HG03159 (cell line): ENCODE measurements around the gene KCNJ15.

Experiments used
- ATAC-seq: cut with Tn5 transposase; IDR thresholded peaks from one replicate; pipeline ENCODE4 v1.9.1; 2021; ENCODE audit warnings: mild to moderate bottlenecking, moderate library complexity; ENCODE audit not compliant: unreplicated experiment

Gene KCNJ15

DNA sequence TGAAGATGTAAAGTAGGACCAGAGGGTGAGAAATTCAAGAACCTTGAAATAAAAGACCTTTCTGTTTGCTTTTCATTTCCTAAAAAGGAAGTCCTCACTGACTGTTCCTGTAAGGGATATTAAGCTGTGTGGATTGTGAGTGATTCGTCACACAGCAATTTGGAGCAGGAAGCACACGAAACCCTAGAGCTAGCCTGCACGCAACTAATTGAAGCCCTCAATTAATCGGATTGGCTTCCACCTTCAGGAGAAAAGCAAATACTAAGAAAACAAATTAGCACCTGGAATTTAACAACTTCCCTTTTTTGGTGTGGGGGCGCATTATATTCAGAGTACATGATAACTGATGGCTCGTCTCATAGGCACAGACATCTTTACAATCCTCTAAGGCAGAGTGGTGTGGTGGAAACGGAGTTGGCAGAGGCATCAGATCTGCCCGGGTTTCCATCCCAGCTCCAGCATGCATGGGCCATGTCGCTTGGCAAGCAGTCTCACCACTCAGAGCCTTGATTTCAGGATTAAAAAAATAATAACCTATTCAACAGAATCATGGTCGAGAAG is 95.2 kb downstream of the KCNJ15 start:
- no peak for ATAC-seq

DNA sequence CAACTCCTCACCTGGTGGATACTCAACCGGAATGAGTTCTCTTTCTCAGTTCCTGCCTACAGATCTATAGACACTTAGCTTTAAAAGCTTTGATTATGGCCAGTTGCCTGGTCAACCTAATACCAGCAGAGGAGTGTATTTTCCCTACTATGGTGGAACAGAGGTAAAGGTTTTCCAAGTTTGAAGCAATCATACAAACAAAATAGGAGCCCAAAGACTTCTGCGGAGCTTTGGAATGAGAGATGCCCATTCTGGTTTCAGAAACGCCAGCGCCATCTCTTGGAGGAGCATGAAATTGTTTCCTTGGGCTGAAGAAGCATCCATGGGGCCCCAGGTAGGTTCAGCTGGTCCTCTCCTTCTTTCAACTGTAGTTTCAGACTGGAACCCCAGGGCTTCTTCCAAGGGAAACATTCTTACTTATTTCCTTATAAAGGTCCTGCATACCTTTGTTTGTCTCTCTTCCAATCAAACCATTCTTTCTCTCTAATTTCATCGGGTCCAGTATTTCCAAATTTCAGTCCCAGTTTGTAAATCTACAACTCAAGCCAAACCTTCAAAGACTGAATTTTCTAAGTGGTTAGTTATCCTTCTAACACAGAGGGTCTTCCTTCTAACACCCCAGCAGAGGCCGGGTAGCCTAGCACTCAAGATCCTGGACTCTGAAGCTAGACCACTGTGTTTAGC is 95.9 kb downstream of the KCNJ15 start:
- no peak for ATAC-seq

DNA sequence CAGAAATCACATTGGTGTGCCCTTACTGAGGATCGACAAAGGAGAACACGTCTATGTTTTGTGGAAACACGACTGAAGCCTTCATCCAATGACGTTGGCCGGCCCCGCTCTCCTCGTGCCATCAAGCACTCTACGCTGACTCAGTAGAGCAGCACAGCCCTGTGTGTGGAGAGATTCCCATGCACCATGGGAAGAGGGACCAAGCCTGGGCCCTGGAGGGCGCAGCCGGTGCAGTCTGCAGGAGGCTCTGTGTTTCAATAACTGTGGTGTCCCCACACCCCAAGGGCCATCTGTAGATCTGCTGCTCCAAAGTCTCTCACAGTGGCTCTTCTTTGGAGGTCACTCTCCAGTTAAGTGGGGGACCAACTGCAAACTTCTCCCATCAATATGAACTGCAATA is 97.4 kb downstream of the KCNJ15 start:
- ATAC-seq, result no peak

DNA sequence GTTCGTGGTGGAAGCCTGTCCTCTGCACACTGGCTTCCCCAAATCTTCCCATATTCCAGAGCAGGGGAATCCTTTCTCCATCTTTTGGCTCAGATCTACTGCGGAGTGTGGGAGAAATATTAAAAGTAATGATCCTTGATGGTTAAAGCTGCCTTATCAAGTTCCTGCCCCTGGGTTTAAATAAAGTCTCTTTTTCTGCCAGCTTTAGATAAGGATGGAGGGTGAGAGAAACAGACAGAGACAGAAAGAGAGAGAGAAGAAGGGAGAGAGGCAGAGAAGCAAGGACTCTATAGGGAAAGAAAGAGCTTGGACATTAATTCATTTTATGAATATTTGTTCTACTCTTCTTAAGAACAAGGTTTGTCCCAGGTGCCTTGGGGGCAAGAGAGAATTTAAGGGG is 98.0 kb downstream of the KCNJ15 start:
- ATAC-seq, result no peak

DNA sequence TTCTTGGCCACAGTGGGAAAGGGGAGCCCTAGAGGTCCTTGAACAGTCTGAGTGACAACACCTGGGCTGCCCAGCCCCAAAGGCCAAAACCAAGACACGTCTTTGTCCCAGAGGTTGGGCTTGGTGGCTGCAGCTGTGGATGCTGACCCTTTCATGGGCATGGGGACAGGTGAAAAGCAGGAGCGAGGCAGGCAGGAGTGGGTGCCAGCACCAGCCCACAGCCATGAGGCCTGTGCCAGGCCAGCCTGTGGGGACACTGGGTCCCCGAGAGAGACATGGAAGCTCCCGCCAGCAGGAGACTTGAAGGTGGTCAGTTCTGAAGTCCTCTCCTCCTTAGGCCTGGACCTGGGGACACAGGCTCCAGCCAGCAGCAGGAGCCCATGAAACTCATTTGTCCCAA is 98.6 kb downstream of the KCNJ15 start:
- ATAC-seq, result no peak

DNA sequence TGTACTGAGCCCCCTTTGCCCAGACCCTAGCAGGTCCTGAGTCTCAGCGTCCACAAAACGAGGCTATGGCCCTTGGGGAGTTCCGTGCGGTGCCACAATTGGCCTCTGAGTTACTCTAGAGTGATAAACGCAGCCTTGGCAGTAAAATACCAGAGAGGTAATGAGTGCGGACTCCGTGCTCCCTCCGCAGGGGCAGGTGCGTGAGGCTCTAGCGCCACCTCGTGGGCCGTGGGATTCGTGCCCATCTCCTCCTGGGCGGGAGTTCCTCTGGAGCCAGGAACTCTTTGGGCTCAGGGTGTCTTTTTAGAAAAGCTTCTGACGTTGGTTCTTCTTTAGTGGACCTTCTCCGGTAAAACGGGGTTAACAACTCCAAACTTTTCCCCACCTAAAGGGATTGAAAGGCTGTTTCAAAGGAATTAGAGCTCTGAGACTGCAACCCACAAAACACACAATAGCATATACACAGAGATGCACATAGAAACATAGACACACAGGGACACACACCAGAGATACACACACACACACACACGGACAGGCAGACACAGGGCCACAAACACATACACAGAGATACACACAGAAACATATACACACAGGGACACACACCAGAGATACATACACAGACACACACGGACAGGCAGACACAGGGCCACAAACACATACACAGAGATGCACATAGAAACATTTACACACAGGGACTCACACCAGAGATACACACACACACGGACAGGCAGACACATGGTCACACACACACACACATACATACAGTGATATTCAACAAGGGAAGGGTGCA is 99.4 kb downstream of the KCNJ15 start:
- ATAC-seq, result peak; percentile 58
